Thyroid gland (tissue), 4 donors: ENCODE data around the gene ZFAND3.

Source experiments
- CTCF ChIP-seq, 6 experiments: fragments of 200-600 bp in 3 of 6; fragments of 450-650 bp in 3 of 6; sonication (generic) in 3 of 6; IDR thresholded peaks; one replicate each; pipeline ENCODE4 v1.5.1; 2016 to 2019; ENCODE audit warnings: antibody characterized with exemption in 6 of 6, mild to moderate bottlenecking in 2 of 6, inconsistent platforms in 1 of 6, moderate library complexity in 1 of 6
- POLR2A ChIP-seq, 2 donors: fragments of 450-650 bp; IDR thresholded peaks; one replicate each; pipeline ENCODE4 v1.6.1; 2017; ENCODE audit warnings: antibody characterized with exemption in 2 of 2, mild to moderate bottlenecking in 2 of 2, moderate library complexity in 1 of 2

- no peak for TF ChIP-seq CTCF (IDR thresholded peaks at IDR 0.05)
- no peak for TF ChIP-seq POLR2A (IDR thresholded peaks at IDR 0.05)
Measured at GRCh38 chr6:37919417-37920157, 100.1 kb downstream of the ZFAND3 start.
